H9 (cell line): ENCODE data around the gene UQCC2. TPM values are rescaled to one million over a fixed set of nuclear protein-coding genes. Genes with fewer than 3 reads are reported as not detected.

Source experiments
- DNase-seq: peaks from one replicate; pipeline ENCODE4 v3.0.0-alpha.2; 2017
- H2AFZ ChIP-seq: one replicate; pipeline ENCODE4 v1.6.1; 2013; ENCODE audit warnings: mild to moderate bottlenecking, low read length, control low read depth, moderate library complexity
- H2AK5ac ChIP-seq: 2 replicates; pipeline ENCODE4 v1.6.1; 2013; ENCODE audit warnings: low read length, control low read depth, mixed read lengths; ENCODE audit not compliant: insufficient read length
- H2BK120ac ChIP-seq: one replicate; pipeline ENCODE4 v1.6.1; 2013; ENCODE audit warnings: low read depth, mild to moderate bottlenecking, low read length, control low read depth, inconsistent platforms; ENCODE audit not compliant: poor library complexity, severe bottlenecking
- H2BK12ac ChIP-seq: 2 replicates; pipeline ENCODE4 v1.6.1; 2013; ENCODE audit warnings: low read length, control low read depth, mixed read lengths, low read depth; ENCODE audit not compliant: insufficient read length
- H2BK15ac ChIP-seq: 2 replicates; pipeline ENCODE4 v1.6.1; 2013; ENCODE audit warnings: low read depth, low read length, control low read depth
- H2BK20ac ChIP-seq: one replicate; pipeline ENCODE4 v1.6.1; 2013; ENCODE audit warnings: low read depth, mild to moderate bottlenecking, low read length, control low read depth, inconsistent platforms; ENCODE audit not compliant: poor library complexity, severe bottlenecking
- H2BK5ac ChIP-seq: 2 replicates; pipeline ENCODE4 v1.6.1; 2013; ENCODE audit warnings: low read length, control low read depth, mixed read lengths; ENCODE audit not compliant: insufficient read length
- H3K14ac ChIP-seq: 2 replicates; pipeline ENCODE4 v1.6.1; 2013; ENCODE audit warnings: low read length, control low read depth; ENCODE audit not compliant: insufficient read depth
- H3K18ac ChIP-seq: 2 replicates; pipeline ENCODE4 v1.6.1; 2013; ENCODE audit warnings: low read depth, mild to moderate bottlenecking, mixed read lengths, low read length, control low read depth; ENCODE audit not compliant: insufficient read length
- H3K23ac ChIP-seq: 2 replicates; pipeline ENCODE4 v1.6.1; 2013; ENCODE audit warnings: low read length, control low read depth, mixed read lengths, low read depth; ENCODE audit not compliant: insufficient read length
- H3K23me2 ChIP-seq: 2 replicates; pipeline ENCODE4 v1.6.1; 2013; ENCODE audit warnings: low read depth, mild to moderate bottlenecking, mixed read lengths, low read length, control low read depth; ENCODE audit not compliant: insufficient read length, poor library complexity, severe bottlenecking
- H3K27ac ChIP-seq: 2 replicates; pipeline ENCODE4 v1.5.1; 2013; ENCODE audit warnings: low read length, control low read depth, mixed read lengths, low read depth; ENCODE audit not compliant: insufficient read length
- H3K27me3 ChIP-seq: 2 replicates; pipeline ENCODE4 v1.6.1; 2013; ENCODE audit warnings: low read length, control low read depth, inconsistent platforms; ENCODE audit not compliant: insufficient read depth
- H3K4ac ChIP-seq: 2 replicates; pipeline ENCODE4 v1.6.1; 2013; ENCODE audit warnings: low read depth, mild to moderate bottlenecking, control low read depth, inconsistent platforms, low read length, moderate library complexity
- H3K4me1 ChIP-seq: 2 replicates; pipeline ENCODE4 v1.6.1; 2013; ENCODE audit warnings: low read length, control low read depth, inconsistent platforms; ENCODE audit not compliant: insufficient read depth
- H3K4me2 ChIP-seq: 2 replicates; pipeline ENCODE4 v1.6.1; 2013; ENCODE audit warnings: low read length, control low read depth, mixed read lengths; ENCODE audit not compliant: insufficient read length, insufficient read depth
- H3K56ac ChIP-seq: 2 replicates; pipeline ENCODE4 v1.6.1; 2013; ENCODE audit warnings: low read depth, mild to moderate bottlenecking, mixed read lengths, low read length, control low read depth; ENCODE audit not compliant: insufficient read length
- H3K79me1 ChIP-seq: 2 replicates; pipeline ENCODE4 v1.6.1; 2013; ENCODE audit warnings: low read depth, mild to moderate bottlenecking, moderate library complexity, low read length, control low read depth, inconsistent platforms; ENCODE audit not compliant: insufficient read depth, poor library complexity, severe bottlenecking
- H3K79me2 ChIP-seq: 2 replicates; pipeline ENCODE4 v1.6.1; 2013; ENCODE audit warnings: low read length, control low read depth, inconsistent platforms; ENCODE audit not compliant: insufficient read depth
- H3K9ac ChIP-seq: 2 replicates; pipeline ENCODE4 v1.6.1; 2013; ENCODE audit warnings: low read length, control low read depth, mixed read lengths; ENCODE audit not compliant: insufficient read length; ENCODE audit errors: extremely low read depth
- H3K9me3 ChIP-seq: one replicate; pipeline ENCODE4 v1.6.1; 2013; ENCODE audit warnings: low read depth, low read length, inconsistent platforms; ENCODE audit not compliant: control insufficient read depth
- H3T11ph ChIP-seq: one replicate; pipeline ENCODE4 v1.6.1; 2013; ENCODE audit warnings: mild to moderate bottlenecking, low read length, control low read depth, inconsistent platforms
- H4K20me1 ChIP-seq: one replicate; pipeline ENCODE4 v1.6.1; 2013; ENCODE audit not compliant: control insufficient read depth, insufficient read length, insufficient read depth
- H4K5ac ChIP-seq: 2 replicates; pipeline ENCODE4 v1.6.1; 2013; ENCODE audit warnings: low read depth, mild to moderate bottlenecking, mixed read lengths, low read length, control low read depth; ENCODE audit not compliant: insufficient read length
- H4K8ac ChIP-seq: replicated peaks from 2 replicates; pipeline ENCODE4 v1.6.1; 2013; ENCODE audit warnings: low read length, control low read depth, mixed read lengths, low read depth; ENCODE audit not compliant: insufficient read length
- H4K91ac ChIP-seq: 2 replicates; pipeline ENCODE4 v1.6.1; 2013; ENCODE audit warnings: low read depth, mild to moderate bottlenecking, moderate library complexity, mixed read lengths, low read length, control low read depth; ENCODE audit not compliant: insufficient read length
- H3K27ac Mint-ChIP-seq, 3 experiments: 2 replicates in 2 of 3; 3 replicates in 1 of 3; pipeline ENCODE4 v1.8.0; 2020 to 2021; ENCODE audit warnings: mixed read lengths in 3 of 3, mild to moderate bottlenecking in 1 of 3, moderate library complexity in 1 of 3
- H3K27me3 Mint-ChIP-seq: 2 replicates; pipeline ENCODE4 v1.8.0; 2021; ENCODE audit warnings: low read depth, mild to moderate bottlenecking, moderate library complexity, mixed read lengths
- H3K36me3 Mint-ChIP-seq, 3 experiments: 2 replicates in 2 of 3; 3 replicates in 1 of 3; pipeline ENCODE4 v1.8.0; 2020 to 2021; ENCODE audit warnings: low read depth in 3 of 3, mixed read lengths in 3 of 3; ENCODE audit not compliant: insufficient read depth in 1 of 3
- H3K4me1 Mint-ChIP-seq, 2 experiments: 2 replicates each; pipeline ENCODE4 v1.8.0; 2020; ENCODE audit warnings: mixed read lengths in 2 of 2
- H3K4me3 Mint-ChIP-seq, 2 experiments: 2 replicates in 1 of 2; 3 replicates in 1 of 2; pipeline ENCODE4 v1.8.0; 2020 to 2021; ENCODE audit warnings: mild to moderate bottlenecking in 2 of 2, mixed read lengths in 2 of 2, moderate library complexity in 1 of 2
- H3K9me3 Mint-ChIP-seq, 2 experiments: 2 replicates in 1 of 2; 3 replicates in 1 of 2; pipeline ENCODE4 v1.8.0; 2020; ENCODE audit warnings: mild to moderate bottlenecking in 2 of 2, mixed read lengths in 2 of 2, moderate library complexity in 1 of 2
- CTCF ChIP-seq: fragments of 200-600 bp; sonication (generic); conservative IDR thresholded peaks from 3 replicates; pipeline ENCODE4 v1.8.0; 2021; ENCODE audit warnings: antibody characterized with exemption, mild to moderate bottlenecking
- WGBS: extraction: QIAGEN DNeasy Blood & Tissue Kit; methylation state at CpG from one replicate; pipeline ENCODE4 v1.1.7; 2013; ENCODE audit warnings: missing lambda C conversion rate, low lambda C conversion rate, mixed read lengths; ENCODE audit not compliant: insufficient read length; ENCODE audit errors: extremely low coverage; 5-methylcytosine and 5-hydroxymethylcytosine counted together
- total RNA-seq: library from RNA; stranded (reverse); gene quantifications from 2 replicates; pipeline ENCODE4 v1.2.1, GENCODE V29; 2021

The UQCC2 gene
- total RNA-seq, 1 experiment from 2014 or later, result 140 TPM

- H2AK5ac ChIP-seq, result no peak overlapping the region
- no peak overlapping the region for H4K8ac ChIP-seq
- no peak overlapping the region for H2BK12ac ChIP-seq
- no peaks in the 10 kb centered on the region for H3K23me2 ChIP-seq
- H2BK120ac ChIP-seq, result no peak overlapping the region
- H3K27ac ChIP-seq, result no peak overlapping the region
- H2BK20ac ChIP-seq, result no peak overlapping the region
- no peak overlapping the region for H4K5ac ChIP-seq
- no peak overlapping the region for H3K18ac ChIP-seq
- H3K4me1 ChIP-seq, result no peaks in the 10 kb centered on the region
- no peaks in the 10 kb centered on the region for H3K9me3 ChIP-seq
- no peak overlapping the region for H3K23ac ChIP-seq
- no peak overlapping the region for H2BK5ac ChIP-seq
- H3K4me3 Mint-ChIP-seq, result no peak overlapping the region; a peak in 1 of 5 replicates
- peaks cover 4 to 13% of the 10 kb centered on the region in 2 experiments; a peak in 3 of 4 replicates for H3K4me1 Mint-ChIP-seq
- H3K56ac ChIP-seq, result no peak overlapping the region
- peaks cover 37 to 90% (median 77%) of the 10 kb centered on the region in 3 experiments; a peak in 6 of 7 replicates for H3K36me3 Mint-ChIP-seq
- H3K9me3 Mint-ChIP-seq, result no peaks in the 10 kb centered on the region
- WGBS, result no CpG with 5 or more reads among the region's 13 CpGs
- no peak for DNase-seq
- no peaks in the 10 kb centered on the region for H3K27me3 ChIP-seq
- H3K79me2 ChIP-seq, result no peaks in the 10 kb centered on the region
- H3T11ph ChIP-seq, result no peak overlapping the region
- H3K79me1 ChIP-seq, result no peaks in the 10 kb centered on the region
- H2BK15ac ChIP-seq, result no peak overlapping the region
- H3K27ac Mint-ChIP-seq, result peak overlapping the region in 1 of 3 experiments; percentile 85; a peak in 3 of 7 replicates
- no peak overlapping the region for H3K4ac ChIP-seq
- no peaks in the 10 kb centered on the region for H4K20me1 ChIP-seq
- H4K91ac ChIP-seq, result no peak overlapping the region
- H2AFZ ChIP-seq, result no peak overlapping the region
- no peaks in the 10 kb centered on the region for H3K27me3 Mint-ChIP-seq
- no peak overlapping the region for H3K14ac ChIP-seq
- no peak overlapping the region for H3K9ac ChIP-seq
- H3K4me2 ChIP-seq, result no peak overlapping the region
- TF ChIP-seq CTCF, result no peak
These were observed 20.7 kb downstream of the UQCC2 start for GRCh38 chr6:33690766-33691165.
